HG03064 (cell line): ENCODE data around the gene TMEM125.

Experiments
- ATAC-seq: cut with Tn5 transposase; IDR thresholded peaks from one replicate; pipeline ENCODE4 v1.9.1; 2021; ENCODE audit warnings: low read depth; ENCODE audit not compliant: unreplicated experiment

The TMEM125 gene

DNA sequence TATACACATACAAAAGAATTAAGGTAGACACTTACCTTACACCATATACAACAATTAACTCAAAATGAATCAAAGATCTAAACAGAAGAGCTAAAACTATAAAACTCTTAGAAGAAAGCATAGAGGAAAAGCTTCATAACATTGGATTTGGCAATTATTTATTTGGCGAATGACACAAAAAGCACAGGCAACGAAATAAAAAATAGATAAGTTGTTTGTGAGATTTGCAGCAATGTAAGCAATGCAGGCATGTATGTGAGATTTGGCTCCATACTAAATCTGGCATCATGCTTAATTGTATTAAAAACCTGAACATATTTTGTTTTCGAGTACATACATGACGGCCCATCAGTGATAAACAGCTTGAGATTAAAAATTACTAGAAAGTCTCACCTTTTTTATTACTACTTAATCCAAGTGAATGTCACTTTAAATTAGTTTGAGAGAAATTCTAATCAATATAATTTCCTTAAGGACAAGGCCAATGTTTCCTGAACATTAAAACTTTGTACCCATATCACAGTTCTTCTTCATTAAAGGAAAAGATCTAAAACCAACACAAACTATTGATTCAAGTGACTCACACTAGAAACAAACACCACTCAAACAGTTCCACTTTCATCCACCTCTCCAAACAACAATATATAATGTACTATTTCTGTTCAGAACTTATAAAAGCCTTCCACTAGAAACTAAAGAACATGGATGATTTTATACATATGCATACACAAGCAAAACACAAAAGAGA is 23.1 kb upstream of the TMEM125 start:
- no peak for ATAC-seq

DNA sequence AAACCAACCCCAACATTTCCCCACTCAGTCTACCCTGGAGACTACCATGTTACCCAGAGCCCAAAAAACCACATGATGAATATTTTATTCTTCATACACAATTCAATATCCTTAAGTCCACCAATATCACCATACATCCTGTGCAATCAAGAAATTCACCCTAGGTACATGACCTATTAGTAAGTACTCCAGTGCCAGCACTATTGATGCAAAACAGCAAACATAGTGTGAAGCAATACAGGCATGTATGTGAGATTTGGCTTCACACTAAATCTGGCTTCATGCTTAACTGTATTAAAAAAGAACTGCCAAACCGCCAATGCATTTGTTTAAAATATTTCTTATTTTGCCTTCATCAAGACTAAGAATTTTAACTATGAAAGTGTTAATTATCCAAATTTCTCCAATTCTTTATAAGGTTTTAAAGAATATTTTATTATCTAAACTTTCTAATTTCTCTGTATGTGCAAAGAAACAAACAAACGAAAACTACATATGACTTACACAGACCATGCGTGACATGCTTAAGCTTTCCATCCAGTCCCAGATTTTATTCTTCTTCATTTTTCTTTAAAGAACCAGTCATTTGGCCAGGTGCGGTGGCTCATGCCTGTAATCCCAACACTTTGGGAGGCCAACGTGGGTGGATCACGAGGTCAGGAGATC is 22.4 kb upstream of the TMEM125 start:
- no peak for ATAC-seq

DNA sequence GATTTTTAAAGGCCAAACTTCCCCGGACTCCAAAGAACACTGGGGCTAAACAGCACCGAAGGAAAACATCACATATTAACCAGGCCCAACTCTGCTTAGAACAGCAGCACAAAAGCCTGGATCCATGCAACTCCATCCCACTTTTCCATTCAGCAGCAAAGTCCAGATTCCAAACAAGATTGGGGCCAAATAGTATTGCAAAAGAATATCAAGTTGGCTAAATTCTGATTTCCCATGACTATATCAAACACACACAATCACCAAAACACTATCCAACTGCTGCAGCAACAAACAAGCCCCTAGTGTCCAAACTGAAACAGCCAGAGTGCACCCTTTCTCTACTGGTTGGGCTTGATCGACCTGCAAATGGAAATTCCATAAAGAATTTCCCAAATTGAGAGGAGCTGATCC is 19.4 kb upstream of the TMEM125 start:
- no peak for ATAC-seq

DNA sequence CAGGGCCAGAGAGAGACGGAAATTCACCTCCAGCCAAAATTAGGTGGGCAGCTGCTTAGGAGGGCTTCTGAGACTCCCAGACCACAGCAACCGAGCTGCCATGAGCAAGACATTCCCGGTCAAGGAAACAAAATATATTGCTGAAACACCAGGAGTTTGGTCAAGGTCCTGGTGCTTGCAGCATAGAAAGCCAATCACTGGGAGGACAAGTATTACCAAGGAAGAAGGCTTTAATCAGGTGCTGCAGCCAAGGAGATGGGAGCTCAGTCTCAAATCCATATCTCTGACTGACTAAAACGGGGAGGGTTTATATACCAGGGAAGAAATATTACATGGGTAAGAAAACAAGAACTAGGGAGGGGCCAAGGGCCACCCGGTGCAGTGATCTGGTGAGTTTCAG is 18.8 kb upstream of the TMEM125 start:
- no peak for ATAC-seq

DNA sequence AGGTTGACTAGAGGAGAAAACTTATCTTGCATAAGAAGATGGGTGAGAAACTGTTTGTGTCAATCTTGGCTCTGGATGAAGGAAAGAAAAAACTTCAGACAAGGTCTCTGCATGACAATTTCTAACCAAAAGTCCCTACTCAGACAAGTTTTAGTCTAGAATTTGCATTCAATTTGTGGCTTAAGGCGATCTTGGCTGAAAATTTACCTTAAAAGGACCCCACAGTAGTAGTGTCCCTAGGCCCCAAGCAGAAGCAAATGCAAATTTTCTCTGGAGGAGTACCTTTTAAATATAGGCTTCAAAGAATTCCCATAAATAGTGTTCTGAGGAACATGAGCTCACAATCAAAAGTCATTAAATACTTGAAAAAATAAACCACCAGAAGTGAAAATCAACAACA is 17.6 kb upstream of the TMEM125 start:
- no peak for ATAC-seq

DNA sequence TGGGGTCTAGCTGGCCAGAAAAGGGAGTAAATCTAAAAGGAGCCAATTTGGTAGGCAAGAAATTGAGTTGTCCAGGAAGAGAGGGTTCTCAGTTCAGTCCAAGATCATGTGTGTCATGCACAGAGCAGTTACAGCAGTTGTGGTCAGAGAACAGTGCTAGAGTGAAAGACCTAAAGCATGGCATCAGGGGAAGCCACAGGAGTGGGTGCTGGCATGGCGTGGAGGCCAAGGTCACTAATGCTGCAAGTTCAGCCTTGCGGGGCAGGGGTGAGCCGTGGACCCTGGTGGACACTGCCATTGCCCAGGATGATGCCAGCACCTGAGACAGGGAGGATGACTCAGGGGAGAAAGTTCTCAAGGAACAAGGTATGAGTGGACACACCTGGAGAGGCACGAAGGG is 16.6 kb upstream of the TMEM125 start:
- no peak for ATAC-seq

DNA sequence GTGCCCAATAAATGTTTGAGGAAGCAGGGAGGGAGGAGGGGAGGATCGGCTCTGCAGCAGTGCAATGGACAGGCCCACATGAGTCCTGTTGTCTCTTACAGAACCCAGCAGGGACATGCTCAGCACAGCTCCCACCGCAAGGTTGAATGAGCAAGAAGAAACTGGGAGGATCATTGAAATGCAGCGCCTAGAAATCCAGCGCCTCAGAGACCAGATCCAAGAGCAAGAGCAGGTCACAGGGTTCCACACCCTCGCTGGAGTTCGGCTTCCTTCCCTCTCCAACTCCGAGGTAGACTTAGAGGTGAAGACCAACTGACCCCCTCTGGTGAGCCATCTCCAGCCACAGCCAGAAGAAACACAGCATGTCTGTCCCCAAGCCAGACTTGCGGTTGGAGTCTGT is 15.9 kb upstream of the TMEM125 start:
- no peak for ATAC-seq

DNA sequence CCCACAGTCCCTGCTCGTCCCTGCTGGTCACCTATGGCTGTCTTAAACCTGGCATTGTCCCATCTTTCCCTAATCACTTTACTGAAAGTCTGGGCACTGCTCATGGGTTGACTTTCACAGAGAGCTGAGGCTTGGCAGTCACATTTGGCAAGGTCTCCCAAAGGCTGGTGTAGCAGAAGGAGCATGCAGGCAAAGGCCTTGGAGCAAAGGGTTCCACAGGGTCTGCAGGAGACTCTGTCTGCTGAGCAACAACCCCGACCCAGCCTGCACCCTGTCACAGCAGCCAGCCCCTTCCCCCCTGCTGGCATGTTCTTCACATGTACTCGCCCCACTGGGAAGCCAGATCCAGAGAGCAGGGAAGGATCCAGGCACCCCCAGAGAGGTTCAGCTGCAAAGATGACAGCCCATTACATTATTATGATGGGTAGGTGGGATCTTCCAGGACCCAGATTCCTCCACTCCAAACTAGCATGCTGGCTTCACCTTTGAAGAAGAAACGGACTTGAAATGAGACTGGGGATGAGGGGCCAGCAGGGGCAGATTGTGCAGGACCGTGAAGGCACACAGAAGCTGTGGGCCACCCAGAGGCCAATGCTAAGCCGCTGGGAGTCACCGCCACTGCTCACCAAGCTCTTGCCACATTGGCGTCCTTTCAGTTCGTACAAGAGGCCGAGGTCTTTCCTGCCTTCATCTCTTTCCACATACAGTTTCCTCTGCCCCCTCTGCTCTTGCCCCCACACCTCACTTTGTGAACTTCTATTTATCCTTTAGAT is 14.2 kb upstream of the TMEM125 start:
- no peak for ATAC-seq

DNA sequence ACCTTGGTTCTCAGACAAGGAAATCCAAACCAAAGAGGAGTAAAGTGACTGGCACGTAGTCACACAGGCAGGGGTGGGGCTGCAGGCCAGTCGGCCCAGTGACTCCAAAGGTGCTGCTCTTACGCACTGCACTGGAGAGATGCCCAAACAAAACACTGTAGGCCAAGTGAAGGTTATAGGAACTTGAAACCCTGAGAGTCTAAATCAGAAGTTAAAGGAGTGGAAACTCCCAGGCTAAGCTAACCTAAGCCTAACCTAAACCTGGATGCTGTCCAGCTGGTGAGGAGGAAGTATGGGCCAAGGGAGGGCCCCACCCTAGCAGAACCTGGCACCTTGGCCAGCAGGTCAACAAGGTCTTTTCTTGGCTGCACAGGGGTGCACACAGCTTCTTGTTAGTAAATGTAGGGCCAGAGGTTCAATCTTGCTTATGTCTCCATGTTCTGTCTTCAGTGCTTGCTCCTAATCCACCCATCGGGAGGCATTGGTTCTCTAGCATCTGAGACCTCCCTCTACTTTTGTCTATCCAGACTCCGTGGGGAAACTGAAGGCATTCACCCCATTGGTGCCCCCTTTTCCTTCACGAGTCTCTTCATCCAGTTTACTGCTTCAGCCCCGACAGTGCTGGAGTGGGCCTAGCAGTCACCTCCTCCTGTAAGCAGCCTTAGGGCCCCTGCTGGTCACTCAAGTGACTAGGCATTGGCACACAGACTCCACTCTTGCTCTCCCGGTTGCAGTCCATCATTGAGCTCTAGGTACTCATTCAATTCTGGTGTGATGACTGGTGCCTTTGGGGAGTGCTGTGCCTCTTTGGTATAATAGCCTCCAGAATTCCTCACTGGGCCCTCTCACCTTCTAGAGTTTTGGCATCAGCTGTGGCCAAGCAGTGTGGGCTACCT is 12.9 kb upstream of the TMEM125 start:
- no peak for ATAC-seq

DNA sequence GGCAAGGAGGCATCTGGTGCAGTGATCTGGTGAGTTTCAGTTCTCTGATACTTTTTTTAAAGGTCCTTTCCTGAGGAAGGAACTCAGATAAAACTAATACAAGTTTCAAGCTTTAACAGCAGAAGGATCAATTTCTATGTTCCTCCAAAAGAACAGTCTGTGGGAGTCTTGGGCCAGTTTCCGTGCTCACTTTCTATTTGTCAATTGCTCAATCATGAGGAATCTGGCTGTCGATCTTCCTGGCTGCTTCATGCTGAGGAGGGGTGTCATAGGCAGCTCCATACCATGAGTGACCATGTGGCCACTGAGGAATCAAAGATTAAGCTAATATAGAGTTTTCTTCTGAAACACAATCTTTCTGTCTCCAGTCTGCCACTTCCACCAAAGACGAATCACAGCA is 11.4 kb upstream of the TMEM125 start:
- ATAC-seq: no peak

DNA sequence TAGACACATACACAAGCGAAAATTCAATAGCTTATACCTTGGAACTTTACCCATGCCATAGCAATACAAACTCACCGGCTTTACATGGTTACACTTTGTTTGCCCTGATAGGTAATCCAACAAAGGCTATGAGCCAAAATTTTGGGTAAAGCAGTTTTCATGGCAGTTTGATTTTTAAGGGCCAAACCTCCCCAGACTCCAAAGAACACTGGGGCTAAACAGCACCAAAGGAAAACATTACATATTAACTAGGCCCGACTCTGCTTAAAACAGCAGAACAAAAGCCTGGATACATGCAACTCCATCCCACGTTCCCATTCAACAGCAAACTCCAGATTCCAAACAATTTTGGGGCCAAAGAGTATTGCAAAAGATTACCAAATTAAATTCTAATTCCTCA is 4.4 kb upstream of the TMEM125 start:
- ATAC-seq: no peak

DNA sequence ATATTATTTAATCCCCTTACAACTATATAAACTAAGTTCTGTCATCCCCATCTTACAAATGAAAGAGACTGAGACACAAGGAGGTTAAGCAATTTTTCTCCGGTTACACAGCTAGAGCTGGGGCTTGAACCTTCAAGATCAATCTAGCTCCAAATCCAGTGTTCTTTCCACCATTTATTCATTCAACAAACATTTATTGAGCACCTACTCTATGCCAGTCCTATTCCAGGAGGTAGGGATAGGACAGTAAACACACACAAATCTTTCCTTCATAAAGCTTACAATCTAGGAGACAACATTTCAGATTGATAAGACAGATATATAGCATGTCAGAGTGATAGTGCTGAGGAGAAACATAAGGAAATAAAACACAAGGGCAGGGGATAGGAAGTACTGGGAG is 2.9 kb upstream of the TMEM125 start:
- ATAC-seq: no peak

DNA sequence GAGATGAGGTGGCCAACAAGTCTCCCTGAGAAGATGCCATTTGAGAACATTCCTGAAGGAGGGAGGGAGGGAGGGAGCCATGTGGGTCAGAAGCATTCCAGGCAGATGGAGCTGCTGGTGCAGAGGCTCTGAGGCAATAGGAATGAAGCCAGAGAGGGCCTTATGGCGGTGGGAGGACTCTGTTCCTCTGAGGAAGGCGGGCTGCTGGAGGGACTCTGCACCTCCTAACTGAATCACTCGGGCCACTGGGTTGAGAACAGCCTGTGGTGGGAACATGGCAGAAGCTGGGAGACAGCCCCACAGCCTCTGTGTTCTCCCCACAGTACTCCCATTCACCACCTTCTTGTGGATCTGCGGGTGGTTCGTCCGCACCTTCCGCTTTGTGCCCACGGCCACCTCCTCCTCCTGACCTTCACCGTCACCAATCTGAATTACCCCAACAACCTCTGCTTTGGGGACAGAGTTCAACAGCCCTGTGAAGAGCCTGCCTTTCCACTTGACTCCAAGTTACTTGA is 2.4 kb upstream of the TMEM125 start:
- no peak for ATAC-seq

DNA sequence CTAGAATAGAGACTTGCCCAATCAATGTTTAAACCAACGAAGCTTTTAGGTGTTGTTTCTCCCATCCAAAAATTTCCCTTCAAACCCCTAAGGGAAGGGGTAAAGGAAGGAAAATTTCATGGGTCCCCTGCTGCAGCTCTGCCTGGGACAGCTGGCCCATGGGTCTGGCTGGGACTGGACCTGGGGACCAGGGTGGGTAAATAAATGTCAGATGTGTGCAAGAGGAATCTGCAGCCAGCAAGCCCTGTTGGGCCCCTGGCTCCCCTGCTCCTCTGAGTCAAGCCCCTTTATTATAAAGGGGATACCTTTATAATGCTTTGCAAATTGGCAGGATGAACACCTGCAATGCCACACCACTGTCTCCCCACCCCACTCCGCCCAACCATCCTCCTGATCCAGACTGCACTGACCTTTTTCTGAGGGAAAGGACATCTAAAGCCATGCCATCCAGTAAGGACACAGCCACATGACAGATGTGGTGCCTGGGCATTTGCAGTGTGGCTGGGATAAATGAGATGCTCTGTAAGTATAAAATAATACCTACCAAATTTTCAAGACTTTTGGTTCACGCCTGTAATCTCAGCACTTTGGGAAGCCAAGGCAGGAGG is 1.9 kb upstream of the TMEM125 start:
- ATAC-seq: no peak

DNA sequence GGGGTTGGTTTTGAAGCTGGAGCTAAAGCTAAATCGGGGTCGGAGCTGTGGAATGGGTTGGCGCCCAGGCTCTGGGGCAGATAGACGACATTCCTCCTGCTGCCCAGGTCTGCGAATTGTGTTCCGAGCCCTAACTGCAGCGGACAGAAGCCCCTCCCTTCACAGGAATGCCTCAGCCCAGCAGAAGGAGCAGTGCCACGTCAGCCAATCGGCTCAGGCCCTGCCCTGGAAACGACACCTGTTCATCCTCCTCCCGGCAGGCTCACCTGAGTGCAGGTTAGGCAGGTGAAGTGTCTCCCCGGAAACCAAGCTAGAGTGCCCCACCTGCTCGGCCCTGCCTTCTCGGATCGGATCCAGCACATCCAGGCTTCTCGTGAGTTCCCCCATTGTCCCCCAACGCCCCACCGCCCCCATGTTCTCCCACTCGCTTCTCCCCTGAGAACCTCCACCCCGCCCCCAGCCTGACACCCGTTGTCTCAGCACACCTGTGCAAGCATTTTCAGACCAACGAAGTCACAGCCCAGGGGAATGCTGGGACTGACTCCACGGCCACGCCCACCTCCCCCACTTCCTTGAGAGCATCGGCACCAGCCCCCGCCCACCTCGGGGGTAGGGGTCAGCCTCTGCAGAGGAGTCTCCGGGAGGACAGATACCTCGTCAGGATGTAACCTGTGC is 775 bp downstream of the TMEM125 start:
- ATAC-seq: no peak

DNA sequence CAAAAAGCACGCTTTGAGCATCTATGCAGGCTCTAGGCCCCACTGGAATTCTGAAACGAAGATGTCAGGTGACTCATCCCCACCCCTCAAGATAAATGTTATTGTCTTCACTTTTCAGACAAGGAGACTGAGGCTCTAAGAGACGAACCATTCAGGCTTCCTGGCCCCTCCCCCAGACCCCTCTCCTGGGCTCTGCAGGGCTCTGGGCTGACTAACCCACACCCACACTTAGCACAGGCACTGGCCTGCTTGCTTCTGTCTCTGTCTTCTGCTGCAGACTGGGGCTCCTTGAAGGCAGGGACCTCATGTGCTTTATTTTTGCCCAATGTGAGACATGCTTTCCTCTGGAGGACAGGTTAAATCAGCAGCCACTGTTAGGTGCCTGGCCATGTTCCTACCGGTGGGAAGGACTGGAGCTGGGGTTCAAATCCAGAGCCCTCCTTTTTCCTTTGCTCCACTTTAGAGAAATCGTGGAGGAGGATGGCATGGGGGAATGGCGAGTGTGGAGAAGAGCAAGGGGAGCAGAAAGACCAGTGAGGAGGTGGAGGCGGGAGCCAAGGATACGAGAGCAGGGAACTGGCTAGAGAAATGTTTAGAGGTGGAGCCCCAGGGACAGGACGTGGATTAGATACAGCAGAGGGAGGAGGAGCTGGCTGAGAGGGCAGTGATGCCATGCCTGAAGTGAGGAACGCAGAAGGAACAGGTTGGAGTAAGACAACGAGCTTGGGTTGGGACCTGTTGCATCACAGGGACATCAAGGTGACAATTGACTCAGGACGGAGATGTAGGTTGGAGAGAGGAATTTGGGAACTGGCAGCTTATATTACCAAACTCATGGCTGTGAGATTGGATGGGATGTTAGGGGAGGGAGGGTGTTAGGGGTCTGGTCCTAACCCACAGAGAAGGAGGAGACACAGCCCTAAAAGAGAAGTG is 1.7 kb downstream of the TMEM125 start:
- no peak for ATAC-seq

DNA sequence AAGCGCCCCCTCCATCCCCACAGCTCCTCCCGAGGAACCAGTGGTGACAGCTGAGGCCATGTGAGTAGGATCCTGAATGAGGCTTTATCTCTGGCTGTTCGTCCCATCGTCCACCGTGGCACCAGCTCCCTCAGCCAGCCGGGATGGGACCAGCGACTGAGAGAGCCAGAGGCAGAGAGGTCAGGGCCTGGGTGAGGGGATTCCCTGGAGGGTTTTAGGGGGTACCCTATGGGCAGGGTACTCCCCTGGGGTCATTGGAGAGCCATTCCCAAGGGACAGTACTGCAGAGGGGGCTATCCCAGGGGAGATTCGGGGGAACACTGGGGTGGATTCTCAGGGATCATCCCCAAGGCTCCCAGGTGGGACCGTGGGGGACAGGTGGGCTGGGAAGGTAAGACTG is 2.4 kb downstream of the TMEM125 start:
- ATAC-seq: no peak
